Kidney (tissue), 14 donors: ENCODE data around the gene ESYT1. TPM values are rescaled to one million over a fixed set of nuclear protein-coding genes. Genes with fewer than 3 reads are reported as not detected.
A peak's percentile ranks its signal among the peaks of the same experiment; 100 is the strongest.

Source experiments
- DNase-seq, 5 donors: peaks; one replicate each; pipeline ENCODE4 v3.0.0-alpha.2; 2013 to 2020
- FAIRE-seq: peaks from 2 replicates; lab custom pipeline; 2012; peaks lifted over from hg19 to GRCh38; lab: Jason Lieb, UNC
- H3K27ac ChIP-seq, 2 donors: one replicate each; pipeline ENCODE4 v1.7.0; 2013; ENCODE audit warnings: low read depth in 2 of 2, low read length in 2 of 2, inconsistent platforms in 1 of 2
- H3K27me3 ChIP-seq: one replicate; pipeline ENCODE4 v1.7.1; 2013; ENCODE audit warnings: low read length, inconsistent platforms; ENCODE audit not compliant: control insufficient read depth, insufficient read depth
- H3K36me3 ChIP-seq, 3 donors: one replicate each; pipeline versions ENCODE4 v1.7.0 to v1.7.1; 2013; ENCODE audit warnings: low read length in 3 of 3, control low read depth in 1 of 3, inconsistent platforms in 1 of 3; ENCODE audit not compliant: insufficient read depth in 3 of 3, control insufficient read depth in 2 of 3
- H3K4me1 ChIP-seq, 3 donors: one replicate each; pipeline versions ENCODE4 v1.7.0 to v1.7.1; 2013; ENCODE audit warnings: low read length in 3 of 3, inconsistent platforms in 1 of 3, low read depth in 1 of 3; ENCODE audit not compliant: control insufficient read depth in 2 of 3, insufficient read depth in 2 of 3
- H3K4me3 ChIP-seq, 3 donors: one replicate each; pipeline versions ENCODE4 v1.7.0 to v1.8.1; 2013; ENCODE audit warnings: low read length in 3 of 3, control low read depth in 1 of 3, inconsistent platforms in 1 of 3
- H3K9ac ChIP-seq, 3 donors: one replicate each; pipeline versions ENCODE4 v1.7.0 to v1.7.1; 2013; ENCODE audit warnings: low read length in 3 of 3, control low read depth in 1 of 3, inconsistent platforms in 1 of 3
- H3K9me3 ChIP-seq, 3 donors: one replicate each; pipeline versions ENCODE4 v1.7.0 to v1.7.1; 2013; ENCODE audit warnings: low read length in 3 of 3, control low read depth in 1 of 3, inconsistent platforms in 1 of 3; ENCODE audit not compliant: control insufficient read depth in 2 of 3, insufficient read depth in 1 of 3
- intact Hi-C: fragments of 100-400 bp; cut with DNase I; formaldehyde crosslinking; loops from one replicate; pipeline ENCODE4 v1.11.1; 2022
- polyA plus RNA-seq: library from polyadenylated mRNA; stranded (reverse); fragments of 350-450 nt; fragmentation: Illumina TruSeq; extraction: RNeasy Lipid Tissue Mini Kit (QIAGEN cat#74804); gene quantifications from one replicate; pipeline ENCODE4 v1.2.3, GENCODE V29; 2014; ENCODE audit warnings: low read depth, low replicate concordance; ENCODE audit not compliant: insufficient read depth
- total RNA-seq: library from RNA; stranded (reverse); fragmentation: NEBNext Ultra II Directional; extraction: Animal tissue kit (Norgen Biotek cat#: 25700); gene quantifications from one replicate; pipeline ENCODE4 v1.2.1, GENCODE V29; 2021
- TF ChIP-seq, protein P1 (sequence below): IDR thresholded peaks from 3 replicates; pipeline ENCODE4 v1.5.1; 2012; ENCODE audit warnings: mild to moderate bottlenecking, moderate library complexity, borderline replicate concordance; ENCODE audit not compliant: insufficient read depth; ENCODE audit errors: extremely low read depth
- donor health status: control.
- donor health status: control.
- donor health status: control.
- donor health status: control.
- donor health status: control.
- donor health status: DM: yes; HTN: yes; CAD: no.
- donor health status: Normal renal cell carcinoma (clear cell type).

The ESYT1 gene
- total and polyA plus RNA-seq, 2 donors from 2014 or later: 40.4 to 104 TPM

- TF ChIP-seq, protein P1, sequence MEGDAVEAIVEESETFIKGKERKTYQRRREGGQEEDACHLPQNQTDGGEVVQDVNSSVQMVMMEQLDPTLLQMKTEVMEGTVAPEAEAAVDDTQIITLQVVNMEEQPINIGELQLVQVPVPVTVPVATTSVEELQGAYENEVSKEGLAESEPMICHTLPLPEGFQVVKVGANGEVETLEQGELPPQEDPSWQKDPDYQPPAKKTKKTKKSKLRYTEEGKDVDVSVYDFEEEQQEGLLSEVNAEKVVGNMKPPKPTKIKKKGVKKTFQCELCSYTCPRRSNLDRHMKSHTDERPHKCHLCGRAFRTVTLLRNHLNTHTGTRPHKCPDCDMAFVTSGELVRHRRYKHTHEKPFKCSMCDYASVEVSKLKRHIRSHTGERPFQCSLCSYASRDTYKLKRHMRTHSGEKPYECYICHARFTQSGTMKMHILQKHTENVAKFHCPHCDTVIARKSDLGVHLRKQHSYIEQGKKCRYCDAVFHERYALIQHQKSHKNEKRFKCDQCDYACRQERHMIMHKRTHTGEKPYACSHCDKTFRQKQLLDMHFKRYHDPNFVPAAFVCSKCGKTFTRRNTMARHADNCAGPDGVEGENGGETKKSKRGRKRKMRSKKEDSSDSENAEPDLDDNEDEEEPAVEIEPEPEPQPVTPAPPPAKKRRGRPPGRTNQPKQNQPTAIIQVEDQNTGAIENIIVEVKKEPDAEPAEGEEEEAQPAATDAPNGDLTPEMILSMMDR: no peak
- no peaks in the 10 kb centered on the region for H3K9me3 ChIP-seq
- DNase-seq (no peak), FAIRE-seq (no peak)
- H3K27ac ChIP-seq: no peak overlapping the region
- intact Hi-C loops: no loop called here
- H3K4me1 ChIP-seq: peaks cover 0 to 15% (median 10%) of the 10 kb centered on the region in 3 donors
- no peaks in the 10 kb centered on the region for H3K27me3 ChIP-seq
- no peak overlapping the region for H3K4me3 ChIP-seq
- no peak overlapping the region for H3K9ac ChIP-seq
- peaks cover 0 to 36% (median 17%) of the 10 kb centered on the region in 3 donors for H3K36me3 ChIP-seq
These were observed 43.0 kb upstream of the ESYT1 start for GRCh38 chr12:56084958-56085543.

- peaks cover 0 to 36% (median 17%) of the 10 kb centered on the region in 3 donors for H3K36me3 ChIP-seq
- DNase-seq (no peak), FAIRE-seq (no peak)
- no peak overlapping the region for H3K9ac ChIP-seq
- intact Hi-C loops: no loop called here
- peaks cover 0 to 12% (median 10%) of the 10 kb centered on the region in 3 donors for H3K4me1 ChIP-seq
- H3K4me3 ChIP-seq: no peak overlapping the region
- TF ChIP-seq, protein P1: no peak
- H3K27ac ChIP-seq: peak overlapping the region in 1 of 2 donors; percentile 28
- H3K27me3 ChIP-seq: no peaks in the 10 kb centered on the region
- H3K9me3 ChIP-seq: no peaks in the 10 kb centered on the region
These were observed 42.0 kb upstream of the ESYT1 start for GRCh38 chr12:56086096-56086495.

DNA sequence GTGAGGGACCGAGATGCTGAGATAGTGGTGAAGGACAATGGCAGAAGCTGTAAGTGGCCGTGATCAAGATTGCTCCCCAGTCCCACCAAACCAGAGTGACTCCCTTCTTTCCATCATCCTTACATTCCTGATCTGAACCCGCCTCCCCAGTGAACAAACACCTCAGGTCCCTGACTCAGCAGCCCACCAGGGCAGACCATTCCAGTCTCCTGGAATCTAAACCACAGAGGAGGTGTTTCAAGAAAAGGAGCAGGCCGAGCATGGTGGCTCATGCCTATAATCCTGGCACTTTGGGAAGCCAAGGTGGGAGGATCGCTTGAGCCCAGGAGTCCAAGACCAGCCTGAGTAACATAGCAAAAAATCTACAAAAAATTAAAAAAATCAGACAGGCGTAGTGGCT lies 41.5 kb upstream of the ESYT1 start:
- TF ChIP-seq, protein P1: no peak
- Histone ChIP-seq H3K27me3 (no peaks in the 10 kb centered on the region), H3K36me3 (peaks cover 0 to 36% (median 18%) of the 10 kb centered on the region in 3 donors), H3K9ac (no peak overlapping the region), H3K27ac (peak overlapping the region in 1 of 2 donors; percentile 28), H3K9me3 (no peaks in the 10 kb centered on the region), H3K4me1 (peaks cover 0 to 10% (median 9%) of the 10 kb centered on the region in 3 donors), H3K4me3 (no peak overlapping the region)
- intact Hi-C loops: no loop called here
- DNase-seq (no peak), FAIRE-seq (no peak)

DNA sequence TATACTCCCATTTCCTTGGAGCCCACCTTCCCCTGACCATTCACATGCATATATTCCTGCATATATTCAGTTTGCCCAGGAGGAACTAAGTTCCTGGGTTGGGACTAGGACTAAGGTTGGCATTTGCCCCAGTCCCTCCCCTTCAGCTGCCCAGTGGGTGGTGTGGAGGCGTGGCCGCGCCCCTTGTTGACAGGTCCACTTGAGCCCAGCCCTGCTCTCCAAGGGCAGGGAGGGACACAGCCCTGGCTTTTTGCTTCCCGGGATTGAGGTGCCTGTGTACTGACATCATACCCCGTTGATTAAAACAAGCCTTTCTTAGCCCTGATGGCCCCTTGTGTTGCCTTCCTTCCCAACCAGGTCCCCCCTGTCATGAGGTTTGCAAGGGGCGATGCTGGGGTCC lies 40.8 kb upstream of the ESYT1 start:
- H3K9me3 ChIP-seq: no peaks in the 10 kb centered on the region
- H3K27ac ChIP-seq: peak overlapping the region; percentile 23 to 62
- no peak overlapping the region for H3K9ac ChIP-seq
- DNase-seq (peak in 1 of 5 donors; percentile 79), FAIRE-seq (no peak)
- TF ChIP-seq, protein P1: no peak
- intact Hi-C loops: no loop called here
- no peak overlapping the region for H3K4me3 ChIP-seq
- H3K4me1 ChIP-seq: peaks cover 0 to 10% (median 9%) of the 10 kb centered on the region in 3 donors
- no peaks in the 10 kb centered on the region for H3K27me3 ChIP-seq
- H3K36me3 ChIP-seq: peaks cover 0 to 36% (median 19%) of the 10 kb centered on the region in 3 donors
